ENCODE results near the gene TGOLN2. TPM values are rescaled to one million over a fixed set of nuclear protein-coding genes. Genes with fewer than 3 reads are reported as not detected.

TGOLN2 gene
- total RNA-seq, 1 donor from 2014 or later: 47.1 TPM

GRCh38 chr2:85277416-85278158 lies 50.2 kb downstream of the TGOLN2 start:
- no peak overlapping the region for H3K27ac Mint-ChIP-seq (ENCODE audit: unreplicated experiment)
- H3K4me1 Mint-ChIP-seq (ENCODE audit: low read depth, unreplicated experiment): peaks cover 8% of the 10 kb centered on the region
- H3K9me3 Mint-ChIP-seq (ENCODE audit: unreplicated experiment): peaks cover 2% of the 10 kb centered on the region
- no peak for TF ChIP-seq CTCF (IDR thresholded peaks at IDR 0.05; ENCODE audit: partially characterized antibody, unreplicated experiment)
- DNase-seq: no peak
- peaks cover 5% of the 10 kb centered on the region for H3K27me3 Mint-ChIP-seq (ENCODE audit: unreplicated experiment)
- no peak overlapping the region for H3K4me3 Mint-ChIP-seq (ENCODE audit: unreplicated experiment)
- H3K36me3 Mint-ChIP-seq (ENCODE audit: unreplicated experiment): no peaks in the 10 kb centered on the region

GRCh38 chr2:85276571-85277118 lies 51.1 kb downstream of the TGOLN2 start:
- Mint-ChIP-seq H3K4me3 (ENCODE audit: unreplicated experiment) (no peak overlapping the region), H3K4me1 (ENCODE audit: low read depth, unreplicated experiment) (peaks cover 3% of the 10 kb centered on the region), H3K27me3 (ENCODE audit: unreplicated experiment) (peaks cover 5% of the 10 kb centered on the region), H3K27ac (ENCODE audit: unreplicated experiment) (no peak overlapping the region), H3K9me3 (ENCODE audit: unreplicated experiment) (peaks cover 2% of the 10 kb centered on the region), H3K36me3 (ENCODE audit: unreplicated experiment) (no peaks in the 10 kb centered on the region)
- DNase-seq: no peak
- no peak for TF ChIP-seq CTCF (IDR thresholded peaks at IDR 0.05; ENCODE audit: partially characterized antibody, unreplicated experiment)

GRCh38 chr2:85275984-85276540 lies 51.7 kb downstream of the TGOLN2 start:
- no peak for TF ChIP-seq CTCF (IDR thresholded peaks at IDR 0.05; ENCODE audit: partially characterized antibody, unreplicated experiment)
- no peak overlapping the region for H3K27ac Mint-ChIP-seq (ENCODE audit: unreplicated experiment)
- H3K36me3 Mint-ChIP-seq (ENCODE audit: unreplicated experiment): no peaks in the 10 kb centered on the region
- H3K4me1 Mint-ChIP-seq (ENCODE audit: low read depth, unreplicated experiment): peaks cover 2% of the 10 kb centered on the region
- DNase-seq: no peak
- peaks cover 2% of the 10 kb centered on the region for H3K9me3 Mint-ChIP-seq (ENCODE audit: unreplicated experiment)
- no peak overlapping the region for H3K4me3 Mint-ChIP-seq (ENCODE audit: unreplicated experiment)
- H3K27me3 Mint-ChIP-seq (ENCODE audit: unreplicated experiment): peaks cover 5% of the 10 kb centered on the region

- H3K27me3 Mint-ChIP-seq (ENCODE audit: unreplicated experiment): no peaks in the 10 kb centered on the region
- H3K36me3 Mint-ChIP-seq (ENCODE audit: unreplicated experiment): no peaks in the 10 kb centered on the region
- H3K27ac Mint-ChIP-seq (ENCODE audit: unreplicated experiment): no peak overlapping the region
- H3K4me1 Mint-ChIP-seq (ENCODE audit: low read depth, unreplicated experiment): peaks cover 2% of the 10 kb centered on the region
- no peak for DNase-seq
- no peak overlapping the region for H3K4me3 Mint-ChIP-seq (ENCODE audit: unreplicated experiment)
- TF ChIP-seq CTCF (IDR thresholded peaks at IDR 0.05; ENCODE audit: partially characterized antibody, unreplicated experiment): no peak
- H3K9me3 Mint-ChIP-seq (ENCODE audit: unreplicated experiment): no peaks in the 10 kb centered on the region
Observed at GRCh38 chr2:85273738-85274731, 53.8 kb downstream of the TGOLN2 start.

Measured in glutamatergic neuron (in vitro differentiated cells).